NCI-H2029 treated with DMSO at 0.1 percent for 48 hours (cell line): ENCODE data around the gene GIPC3.
A peak's percentile ranks its signal among the peaks of the same experiment; 100 is the strongest.

Experiments used
- DNase-seq: peaks from one replicate; lab custom pipeline; 2025; lab: John Stamatoyannopoulos, UW

The GIPC3 gene, protein sequence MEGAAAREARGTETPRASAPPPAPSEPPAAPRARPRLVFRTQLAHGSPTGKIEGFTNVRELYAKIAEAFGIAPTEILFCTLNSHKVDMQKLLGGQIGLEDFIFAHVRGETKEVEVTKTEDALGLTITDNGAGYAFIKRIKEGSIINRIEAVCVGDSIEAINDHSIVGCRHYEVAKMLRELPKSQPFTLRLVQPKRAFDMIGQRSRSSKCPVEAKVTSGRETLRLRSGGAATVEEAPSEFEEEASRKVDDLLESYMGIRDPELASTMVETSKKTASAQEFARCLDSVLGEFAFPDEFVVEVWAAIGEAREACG

DNA sequence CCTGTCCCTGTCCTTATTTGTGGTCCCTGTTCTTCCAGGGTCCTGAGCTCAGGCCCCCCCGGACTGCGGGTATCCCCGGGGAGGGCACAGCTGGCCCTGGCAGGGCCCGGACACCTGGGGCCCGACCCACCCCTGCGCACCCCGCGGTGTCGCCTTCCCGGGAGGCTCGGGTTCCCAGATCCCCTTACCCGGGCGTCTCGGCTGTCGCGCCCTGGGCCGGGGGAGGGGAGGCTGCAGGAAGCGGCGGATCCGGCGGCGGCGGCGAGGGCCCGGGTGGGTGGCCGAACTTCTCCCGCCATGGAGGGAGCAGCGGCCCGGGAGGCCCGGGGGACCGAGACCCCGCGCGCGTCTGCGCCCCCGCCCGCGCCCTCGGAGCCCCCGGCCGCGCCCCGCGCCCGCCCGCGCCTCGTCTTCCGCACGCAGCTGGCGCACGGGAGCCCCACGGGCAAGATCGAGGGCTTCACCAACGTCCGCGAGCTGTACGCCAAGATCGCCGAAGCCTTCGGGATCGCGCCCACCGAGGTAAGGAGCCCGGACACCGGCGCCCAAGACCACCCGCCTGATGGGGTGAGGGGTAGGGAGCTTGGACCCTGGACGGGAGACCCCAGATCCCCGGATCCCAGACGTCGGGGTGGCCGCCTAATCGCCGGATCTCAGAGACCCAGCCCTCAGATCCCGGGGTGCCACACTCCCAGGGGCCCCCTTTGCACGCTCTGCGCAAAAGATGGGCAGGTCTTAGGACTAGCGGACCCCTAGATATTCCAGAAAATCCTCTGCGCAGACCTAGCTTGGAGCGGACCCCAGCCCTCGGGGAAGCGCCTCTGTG, at the start of gene GIPC3:
Gene GIPC3, plus strand, starts transcription at position 178 of the 826 bp plus-strand sequence. Its CDS starts 120 bp downstream, at position 298.
- no peak for DNase-seq

DNA sequence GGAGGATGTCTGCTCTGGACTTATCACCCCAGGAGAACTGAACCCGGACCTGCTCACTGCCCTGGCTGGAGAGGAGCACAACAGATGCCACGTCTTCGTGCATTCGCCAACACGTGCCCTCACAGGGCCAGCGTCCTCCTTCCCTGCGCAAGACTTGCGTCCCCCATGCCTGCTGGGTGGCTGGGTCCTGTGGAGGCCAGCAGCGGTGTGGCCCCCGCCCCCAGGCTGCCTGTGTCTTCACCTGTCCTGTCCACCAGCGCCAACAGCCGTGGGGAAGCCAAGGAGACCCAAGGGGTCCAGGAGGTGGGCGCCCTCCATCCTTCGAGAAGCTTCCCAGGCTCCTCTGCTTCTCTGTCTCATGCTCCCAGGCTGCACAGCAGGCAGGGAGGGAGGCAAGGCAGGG, 49.7 kb upstream of the GIPC3 start:
- no peak for DNase-seq

DNA sequence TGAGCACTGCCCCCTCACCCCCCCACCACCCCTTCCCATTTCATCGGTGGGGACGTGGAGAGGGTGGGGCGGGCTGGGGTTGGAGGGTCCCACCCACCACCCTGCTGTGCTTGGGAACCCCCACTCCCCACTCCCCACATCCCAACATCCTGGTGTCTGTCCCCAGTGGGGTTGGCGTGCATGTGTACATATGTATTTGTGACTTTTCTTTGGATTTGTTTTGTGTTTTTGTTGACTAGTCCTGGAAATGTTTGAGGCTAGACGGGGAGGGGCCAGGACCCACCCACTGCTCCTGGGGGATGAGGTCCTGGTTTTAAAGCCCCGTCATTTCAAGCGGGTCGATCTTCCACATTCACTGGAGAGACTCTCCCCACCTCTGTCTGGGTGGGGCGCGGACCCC, 49.3 kb upstream of the GIPC3 start:
- no peak for DNase-seq

DNA sequence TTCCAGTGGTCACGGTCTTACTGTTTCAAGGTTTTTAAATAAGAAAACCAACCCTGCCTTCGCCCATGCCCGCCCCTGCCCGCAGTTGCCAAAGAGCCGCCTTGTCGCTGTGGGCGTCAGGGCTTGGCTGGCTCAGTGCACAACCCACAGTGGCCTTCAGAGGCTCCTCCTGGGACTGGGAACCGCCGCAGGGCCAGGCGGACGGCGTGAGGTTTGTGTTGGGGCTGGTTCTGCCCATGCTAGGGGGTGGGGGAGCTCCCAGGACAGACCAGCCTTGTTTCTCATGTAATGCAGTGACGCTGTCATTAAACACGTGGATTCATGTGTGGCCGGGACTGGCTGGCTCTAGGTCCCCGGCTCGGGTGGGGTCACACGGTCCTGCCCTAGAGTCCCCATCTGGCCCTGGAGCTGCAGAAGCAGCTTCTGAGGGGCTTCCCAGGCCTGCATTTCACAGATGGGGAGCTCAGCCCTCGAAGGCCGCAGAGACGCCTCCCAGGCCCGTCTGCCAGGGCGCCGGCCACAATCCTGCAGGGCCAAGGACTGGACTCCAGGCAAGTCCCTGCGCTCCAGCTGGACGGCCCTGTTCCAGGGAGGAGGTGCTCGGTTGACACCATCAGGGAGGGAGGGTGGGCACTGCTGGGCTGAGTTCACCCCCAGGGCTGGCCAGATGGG, 48.7 kb upstream of the GIPC3 start:
- DNase-seq = no peak

DNA sequence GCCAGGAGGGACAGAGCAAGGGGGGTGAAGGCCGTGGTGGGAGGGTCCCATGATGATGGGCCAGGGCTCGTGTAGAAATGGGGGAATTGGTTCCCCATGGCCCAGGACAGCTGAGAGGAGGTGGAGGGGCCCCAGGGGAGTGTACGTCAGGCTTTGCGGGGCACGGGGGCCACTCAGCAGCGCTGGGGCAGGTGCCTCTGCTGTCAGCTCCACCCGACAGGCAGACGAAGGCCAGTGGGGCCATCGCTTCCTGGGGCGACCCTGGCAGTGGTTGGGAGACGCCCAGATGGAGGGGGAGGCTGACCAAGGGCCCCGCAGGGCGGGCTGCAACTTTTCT, 48.2 kb upstream of the GIPC3 start:
- no peak for DNase-seq

DNA sequence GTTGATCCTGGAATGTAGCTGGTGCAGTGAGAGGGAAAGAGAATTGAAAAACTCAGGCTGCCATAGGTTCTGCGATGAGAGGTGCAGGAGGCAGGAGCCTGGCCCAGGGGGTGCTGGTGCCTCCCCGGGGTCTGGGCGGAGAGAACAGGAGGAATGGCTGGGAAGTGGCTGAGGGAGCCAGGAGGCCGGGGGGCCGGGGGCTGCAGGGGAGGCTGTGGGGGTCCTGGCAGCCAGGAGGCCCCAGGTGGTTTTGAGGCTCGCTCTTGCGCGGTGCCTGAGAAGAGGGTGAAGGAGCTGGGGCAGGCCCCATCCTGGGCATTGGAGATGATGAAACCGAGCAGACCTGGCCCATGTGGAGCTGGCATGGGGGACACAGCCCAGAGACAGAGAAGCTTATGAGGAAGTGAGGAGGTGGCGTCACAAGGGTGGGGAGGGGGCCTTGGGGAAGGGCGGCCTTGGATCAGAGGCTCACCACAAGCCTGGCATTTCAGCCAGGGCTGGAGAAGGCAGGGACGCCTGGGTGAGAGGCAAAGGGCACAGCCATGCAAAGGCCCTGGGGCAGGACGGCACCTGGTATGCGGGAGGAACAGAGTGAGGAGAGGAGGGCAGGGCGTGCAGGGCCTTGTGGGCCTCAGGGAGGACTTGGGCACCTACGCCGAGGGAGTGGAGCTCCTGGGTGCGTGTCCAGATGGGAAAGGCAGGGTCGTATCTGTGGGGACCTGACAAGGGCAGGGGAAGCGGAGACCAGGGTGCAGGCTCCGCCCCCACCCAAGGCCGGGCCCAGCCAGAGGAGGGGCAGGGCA, 47.6 kb upstream of the GIPC3 start:
- no peak for DNase-seq

DNA sequence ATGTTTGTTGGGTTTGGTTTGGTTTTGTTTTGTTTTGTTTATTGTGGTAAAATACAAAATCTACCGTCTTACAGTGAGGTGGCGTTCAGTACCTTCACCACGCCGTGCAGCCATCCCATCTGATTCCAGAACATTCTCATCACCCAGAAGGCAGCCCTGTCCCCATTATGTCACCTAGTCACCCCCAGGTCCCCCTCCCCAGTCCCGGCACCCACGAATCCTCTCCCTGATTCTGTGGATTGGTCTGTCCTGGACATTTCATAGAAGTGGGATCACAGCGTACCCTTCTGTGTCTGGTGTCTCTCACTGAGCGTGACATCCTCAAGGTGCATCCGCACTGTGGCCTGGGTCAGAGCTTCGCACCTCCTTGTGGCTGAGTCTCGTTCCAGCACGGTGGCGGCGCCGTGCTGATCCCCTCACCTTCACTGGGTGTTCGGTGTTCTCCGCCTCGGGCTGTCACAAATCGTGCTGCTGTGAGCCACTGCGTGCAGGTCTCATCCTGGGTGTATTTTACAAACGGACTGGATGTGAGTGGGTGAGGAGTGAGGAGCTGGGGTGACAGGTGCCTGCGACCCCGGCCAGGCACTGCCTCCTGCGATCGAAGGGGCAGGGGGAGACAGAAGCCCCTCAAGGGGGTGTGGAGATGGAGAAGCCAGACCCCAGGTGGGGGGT, 46.9 kb upstream of the GIPC3 start:
- no peak for DNase-seq

DNA sequence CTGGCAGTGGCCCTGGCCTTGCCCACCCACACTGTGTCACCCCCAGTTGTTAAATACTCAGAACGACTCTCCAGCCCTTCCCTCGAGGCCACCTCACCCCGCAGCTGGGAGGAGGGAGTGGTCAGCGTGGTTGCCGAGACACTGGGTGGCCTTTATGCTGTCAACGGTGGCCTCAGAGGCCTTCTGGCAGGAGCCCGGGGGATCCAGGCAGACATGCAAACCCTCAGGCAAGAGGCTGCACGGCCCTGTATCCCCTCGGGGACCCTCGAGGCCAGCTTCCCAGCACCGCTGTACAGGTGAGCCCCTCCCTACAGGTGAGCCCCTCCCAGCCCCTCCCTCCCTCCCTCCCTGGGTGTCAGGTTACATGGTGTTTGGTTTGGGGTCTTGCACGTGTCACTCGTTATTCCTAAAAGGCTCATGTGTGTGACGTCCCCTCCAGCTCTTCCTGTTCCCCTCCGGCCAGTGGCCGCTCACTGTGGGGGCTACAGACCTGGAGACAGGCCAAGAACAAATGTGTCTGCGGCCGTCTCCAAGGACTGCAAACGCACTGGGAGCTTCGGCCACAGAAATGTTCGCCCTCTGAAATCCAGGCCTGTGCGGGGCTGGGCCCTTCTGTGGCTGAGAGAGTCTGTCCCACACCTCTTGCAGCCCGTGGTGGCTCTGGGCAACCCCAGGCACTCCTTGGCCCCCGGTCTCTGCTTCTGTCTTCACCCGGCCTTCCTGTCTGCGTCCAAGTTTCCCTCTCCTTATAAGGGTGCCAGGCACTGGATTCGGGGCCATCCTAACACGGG, 46.1 kb upstream of the GIPC3 start, which contains the start of gene TEKTIP1:
Gene TEKTIP1, plus strand, starts transcription at position 210 of the 791 bp plus-strand sequence. Its CDS starts 4 bp downstream, at position 214.
- DNase-seq = no peak

DNA sequence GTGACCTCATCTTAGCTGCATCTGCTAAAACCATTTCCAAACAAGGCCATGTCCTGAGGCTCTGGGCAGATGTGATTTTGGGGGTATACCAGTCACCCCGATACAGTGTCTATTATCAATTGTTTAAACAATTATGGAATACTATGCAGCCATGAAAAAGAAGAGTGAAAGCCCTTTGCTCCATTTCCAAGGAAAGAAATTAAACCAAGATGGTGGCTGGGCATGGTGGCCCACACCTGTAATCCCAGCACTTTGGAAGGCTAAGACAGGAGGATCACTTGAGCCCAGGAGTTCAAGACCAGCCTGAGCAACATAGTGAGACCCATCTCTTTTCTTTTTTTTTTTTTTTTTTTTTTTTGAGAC, 45.5 kb upstream of the GIPC3 start:
- DNase-seq = no peak

DNA sequence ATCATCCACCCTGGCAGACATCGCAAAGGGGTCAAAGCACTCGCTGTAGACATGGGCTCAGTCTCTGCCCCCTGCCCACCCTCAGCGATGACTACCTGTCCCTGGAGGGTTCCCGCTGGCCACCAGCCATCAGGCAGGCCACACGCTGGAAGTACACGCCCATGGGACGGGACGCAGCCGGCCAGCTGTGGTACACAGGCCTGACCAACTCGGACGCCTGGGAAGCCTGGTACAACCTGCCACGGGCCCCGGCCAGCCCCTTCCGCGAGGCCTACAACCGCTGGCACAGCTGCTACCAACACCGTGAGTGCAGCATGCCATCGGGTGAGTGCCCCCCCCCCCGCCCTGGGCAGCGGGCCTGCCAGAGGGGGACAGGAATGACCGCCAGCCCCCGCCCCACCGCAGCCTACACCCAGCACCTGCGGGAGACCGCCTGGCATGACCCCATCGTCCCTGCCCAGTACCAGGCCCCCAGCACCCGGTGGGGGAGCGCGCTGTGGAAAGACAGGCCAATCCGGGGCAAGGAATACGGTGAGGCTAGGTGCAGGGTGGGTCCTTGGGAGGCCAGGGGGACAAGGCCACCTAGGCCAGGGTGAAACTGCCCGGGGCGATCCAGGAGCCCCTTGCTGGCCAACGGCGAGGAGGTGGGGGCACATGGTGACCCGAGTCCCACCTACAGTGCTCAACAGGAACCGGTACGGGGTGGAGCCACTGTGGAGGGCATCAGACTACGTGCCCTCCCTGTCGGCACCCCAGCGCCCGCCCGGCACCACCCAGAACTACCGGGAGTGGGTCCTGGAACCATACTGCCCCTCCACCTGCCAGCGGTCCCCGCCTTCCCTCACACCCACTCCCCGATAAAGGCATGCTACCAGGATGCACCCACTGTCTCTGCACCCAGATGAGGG, 41.9 kb upstream of the GIPC3 start:
- DNase-seq = no peak

DNA sequence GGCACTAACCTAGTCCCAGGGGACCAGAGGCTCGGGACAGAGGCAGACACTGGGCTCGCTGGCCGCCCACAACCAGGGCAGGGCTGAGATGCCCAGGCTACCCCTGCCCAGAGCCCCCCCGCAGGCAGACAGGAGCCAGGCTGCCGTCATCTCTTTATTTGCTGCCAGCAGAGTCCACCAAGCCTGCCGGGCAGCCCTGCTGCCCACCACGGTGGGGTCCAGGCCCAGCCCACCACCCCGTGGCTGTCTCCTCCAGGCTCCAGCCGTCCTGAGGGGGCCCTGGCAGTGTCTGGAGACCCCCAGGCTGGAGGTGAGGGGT, 41.3 kb upstream of the GIPC3 start:
- DNase-seq = no peak

DNA sequence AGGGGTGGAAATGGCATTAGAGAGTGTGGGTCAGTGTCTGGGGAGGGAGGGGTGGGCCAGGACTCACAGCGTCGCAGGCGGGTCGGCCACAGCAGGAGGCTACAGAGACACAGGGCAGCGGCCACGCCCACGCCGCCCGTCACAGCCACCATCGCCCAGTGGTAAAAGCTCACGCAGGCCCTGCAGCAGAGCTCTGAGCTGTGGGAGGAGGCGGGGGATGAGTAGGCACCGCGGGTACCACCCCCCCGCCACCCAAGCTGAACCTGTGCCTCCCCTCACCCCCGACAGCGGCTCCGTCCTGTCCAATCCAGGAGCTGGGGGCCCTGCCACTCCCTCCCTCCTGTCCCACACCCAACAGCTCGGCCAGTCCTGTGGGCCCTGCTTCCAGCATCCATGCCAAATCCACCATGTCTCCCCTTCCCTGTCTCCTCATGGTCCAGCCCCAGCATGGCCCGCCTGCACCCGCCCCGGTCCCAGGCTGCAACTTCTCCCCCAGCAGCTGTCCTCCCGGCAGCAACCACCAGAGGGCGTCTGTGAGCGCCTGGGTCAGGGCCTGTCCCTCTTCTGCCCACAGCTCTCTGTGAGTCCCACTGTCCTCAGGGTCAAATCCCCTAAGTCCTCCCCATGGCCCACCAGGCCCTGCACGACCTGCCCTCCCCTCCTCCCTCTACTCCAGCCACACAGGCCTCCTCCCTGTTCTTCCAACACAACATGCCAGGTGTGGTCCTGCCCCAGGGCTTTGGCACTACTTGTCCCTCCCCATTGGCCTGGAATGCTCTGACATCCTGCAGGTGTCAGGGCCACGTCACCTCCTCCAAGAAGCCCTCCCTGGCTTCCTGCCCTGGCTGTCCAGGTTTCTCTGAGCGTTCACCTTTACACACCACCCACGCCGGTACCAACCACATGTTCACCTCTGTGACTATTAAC, 40.3 kb upstream of the GIPC3 start:
- peak; percentile 11 for DNase-seq

DNA sequence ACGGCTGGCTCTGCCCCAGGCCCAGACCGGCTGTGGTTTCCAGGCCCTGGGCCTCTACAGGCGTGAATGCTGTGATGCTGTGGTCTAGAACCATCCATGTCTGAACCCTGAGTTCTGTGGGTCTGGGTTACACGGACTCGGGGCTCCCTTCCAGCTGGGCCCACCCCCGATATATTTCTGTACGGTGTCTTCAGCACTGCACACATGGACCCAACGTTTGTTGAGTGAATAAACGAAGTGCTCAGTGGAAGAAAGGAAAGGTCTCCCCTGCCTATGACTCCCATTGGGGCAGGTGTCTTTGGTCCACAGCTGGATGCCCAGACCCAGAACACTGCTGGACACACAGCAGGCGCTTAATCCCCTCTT, 39.6 kb upstream of the GIPC3 start:
- DNase-seq = no peak

DNA sequence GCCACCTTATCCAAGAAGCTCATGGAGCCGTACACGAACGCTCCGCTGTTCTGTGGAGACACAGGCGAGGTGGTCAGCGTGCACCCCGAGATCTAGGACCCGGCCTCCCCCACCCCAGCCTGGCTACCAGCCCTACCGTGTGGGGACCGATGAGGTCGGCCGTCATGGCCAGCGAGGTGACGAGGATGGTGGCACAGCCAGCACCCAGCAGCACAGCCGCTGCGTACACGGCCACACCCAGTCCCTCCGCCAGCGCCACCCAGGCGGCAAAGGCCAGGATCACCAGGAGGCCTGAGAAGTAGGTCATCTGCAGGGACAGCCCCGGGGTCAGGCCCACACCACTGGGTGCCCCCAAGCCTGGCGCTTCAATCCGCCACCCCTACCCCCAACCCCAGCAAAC, 39.2 kb upstream of the GIPC3 start:
- no peak for DNase-seq

DNA sequence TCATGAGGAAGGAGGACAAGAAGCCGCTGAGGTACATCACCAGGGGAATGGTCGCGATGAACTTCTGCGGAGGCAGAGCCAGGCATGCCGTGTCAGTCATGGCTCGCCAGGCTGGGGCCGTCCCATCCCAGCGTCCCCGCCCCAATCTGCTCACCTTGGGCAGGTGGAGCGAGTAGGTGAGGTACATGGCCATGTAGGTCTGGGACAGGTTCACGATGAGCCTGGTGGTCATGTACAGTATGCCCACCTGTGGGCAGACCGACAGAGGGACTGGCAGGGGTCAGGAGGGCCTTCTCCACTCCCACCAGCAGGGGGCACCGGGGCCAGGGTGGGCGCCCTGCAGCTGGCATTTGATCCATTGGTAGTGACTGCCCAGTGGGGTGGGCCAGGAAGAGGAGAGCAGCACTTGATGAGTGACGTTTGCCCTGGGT, 38.0 kb upstream of the GIPC3 start:
- no peak for DNase-seq

DNA sequence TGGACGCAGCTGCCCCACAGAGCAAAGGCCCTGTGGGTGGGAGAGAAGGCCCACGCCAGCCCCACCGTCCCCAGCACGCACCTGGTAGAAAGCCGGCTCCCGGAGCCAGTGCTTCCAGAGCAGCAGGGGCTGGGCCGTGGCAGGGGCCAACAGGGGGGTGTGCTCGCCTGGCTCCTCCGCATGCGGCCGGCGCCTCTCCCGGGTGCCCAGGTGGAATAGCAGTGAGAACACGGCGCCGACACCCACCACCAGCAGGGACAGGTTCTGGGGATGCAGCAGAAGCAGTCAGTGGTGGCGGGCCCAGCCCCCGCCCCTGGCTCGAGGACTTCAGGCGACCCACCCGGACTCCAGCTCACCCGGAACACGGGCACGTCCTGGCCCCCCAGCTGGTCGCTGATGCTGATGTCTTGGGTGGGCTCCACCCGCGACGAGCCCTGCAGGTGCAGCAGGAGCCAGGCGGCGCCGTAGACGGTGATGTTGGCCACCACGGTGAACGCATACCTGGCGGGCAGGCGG, 37.5 kb upstream of the GIPC3 start:
- DNase-seq = no peak

DNA sequence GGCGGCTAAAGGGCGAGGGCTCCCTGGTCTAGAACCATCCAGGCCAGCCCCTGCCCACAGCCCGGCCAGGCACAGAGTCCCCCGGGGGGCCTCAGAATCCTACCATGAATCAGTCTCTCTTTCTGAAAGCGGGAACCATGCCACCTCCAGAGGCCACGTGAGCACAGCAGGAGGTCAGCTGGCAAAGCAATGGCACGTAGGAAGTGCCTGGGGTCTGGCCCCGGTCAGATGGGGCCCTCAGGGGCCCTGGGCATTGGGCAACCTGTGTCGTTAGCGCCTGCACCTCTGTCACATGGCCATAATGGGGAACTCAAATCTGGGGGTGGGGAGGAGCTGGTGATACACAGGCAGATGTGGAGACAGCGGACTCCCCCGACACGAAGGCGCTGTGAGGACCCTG, 36.7 kb upstream of the GIPC3 start:
- no peak for DNase-seq

DNA sequence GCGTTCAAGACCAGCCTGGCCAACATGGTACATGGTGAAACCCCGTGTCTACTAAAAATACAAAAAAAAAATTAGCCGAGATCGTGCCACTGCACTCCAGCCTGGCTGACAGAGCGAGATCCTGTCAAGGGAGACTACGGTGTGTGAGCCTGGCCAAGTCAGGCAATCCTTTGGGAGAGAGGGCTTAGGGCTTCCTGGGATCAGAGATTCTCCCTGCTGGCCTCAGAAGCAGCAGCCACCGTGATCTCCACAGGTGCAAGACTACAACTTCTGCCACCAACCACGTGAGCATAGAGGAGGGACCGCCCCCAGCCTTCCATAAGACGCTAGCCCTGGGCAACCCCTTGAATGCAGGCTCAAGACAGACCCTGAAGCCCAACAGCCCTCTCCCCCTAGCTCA, 35.5 kb upstream of the GIPC3 start:
- DNase-seq = no peak
